Neural cell (in vitro differentiated cells): ENCODE data around the gene DAW1. TPM values are rescaled to one million over a fixed set of nuclear protein-coding genes. Genes with fewer than 3 reads are reported as not detected.

ENCODE experiments used
- H2AFZ ChIP-seq: fragments of 200-600, 300-800 bp; sonication (generic), shearing (Covaris generic); 2 replicates; pipeline ENCODE4 v1.6.0; 2014; ENCODE audit warnings: low read depth, mild to moderate bottlenecking, antibody characterized with exemption, low read length, moderate library complexity
- H3F3A ChIP-seq: fragments of 200-600 bp; shearing (Covaris generic); 2 replicates; pipeline ENCODE4 v1.6.1; 2016; ENCODE audit warnings: mild to moderate bottlenecking, moderate library complexity, mixed read lengths, antibody characterized with exemption, low read length; ENCODE audit not compliant: insufficient read depth, poor library complexity, severe bottlenecking
- H3K27ac ChIP-seq: fragments of 200-600, 300-800 bp; sonication (generic), shearing (Covaris generic); 2 replicates; pipeline ENCODE4 v1.5.1; 2014; ENCODE audit warnings: mild to moderate bottlenecking, low read length, moderate library complexity
- H3K27me3 ChIP-seq: fragments of 300-800, 200-600 bp; sonication (generic), shearing (Covaris generic); 2 replicates; pipeline ENCODE4 v1.6.0; 2014; ENCODE audit warnings: mild to moderate bottlenecking, low read depth, low read length, moderate library complexity; ENCODE audit not compliant: insufficient read depth
- H3K36me3 ChIP-seq: fragments of 300-800, 200-600 bp; sonication (generic), shearing (Covaris generic); 2 replicates; pipeline ENCODE4 v1.5.1; 2014; ENCODE audit warnings: mild to moderate bottlenecking, antibody characterized with exemption, low read length, moderate library complexity; ENCODE audit not compliant: insufficient read depth
- H3K4me2 ChIP-seq: fragments of 300-800, 200-600 bp; sonication (generic), shearing (Covaris generic); 2 replicates; pipeline ENCODE4 v1.6.0; 2014; ENCODE audit warnings: mild to moderate bottlenecking, low read length
- H3K4me3 ChIP-seq: fragments of 300-800, 200-600 bp; sonication (generic), shearing (Covaris generic); 2 replicates; pipeline ENCODE4 v1.5.1; 2014; ENCODE audit warnings: mild to moderate bottlenecking, low read length, moderate library complexity
- H3K79me2 ChIP-seq: fragments of 200-600 bp; shearing (Covaris generic); replicated peaks from 2 replicates; pipeline ENCODE4 v1.6.0; 2014; ENCODE audit warnings: mild to moderate bottlenecking, low read length, moderate library complexity; ENCODE audit not compliant: insufficient read depth
- H3K9ac ChIP-seq: fragments of 300-800, 200-600 bp; sonication (generic), shearing (Covaris generic); 2 replicates; pipeline ENCODE4 v1.6.1; 2016; ENCODE audit warnings: mild to moderate bottlenecking, low read length, mixed read lengths
- H3K9me2 ChIP-seq: fragments of 200-600 bp; shearing (Covaris generic); 2 replicates; pipeline ENCODE4 v1.6.1; 2016; ENCODE audit warnings: mild to moderate bottlenecking, low read length, mixed read lengths; ENCODE audit not compliant: insufficient read depth
- H3K9me3 ChIP-seq: fragments of 200-600, 300-800 bp; sonication (generic), shearing (Covaris generic); 2 replicates; pipeline ENCODE4 v1.6.1; 2016; ENCODE audit warnings: mild to moderate bottlenecking, mixed run types, low read length, moderate library complexity, mixed read lengths
- H4K20me1 ChIP-seq: fragments of 200-600 bp; shearing (Covaris generic); 2 replicates; pipeline ENCODE4 v1.6.1; 2016; ENCODE audit warnings: mild to moderate bottlenecking, mixed run types; ENCODE audit not compliant: insufficient read depth
- CTCF ChIP-seq: fragments of 450-650 bp; IDR thresholded peaks from 2 replicates; pipeline ENCODE4 v1.5.1; 2014; ENCODE audit warnings: antibody characterized with exemption, mild to moderate bottlenecking, moderate library complexity; ENCODE audit not compliant: poor library complexity, severe bottlenecking
- EP300 ChIP-seq: fragments of 450-650 bp; conservative IDR thresholded peaks from 2 replicates; pipeline ENCODE4 v1.6.1; 2014; ENCODE audit warnings: antibody characterized with exemption, mild to moderate bottlenecking, moderate library complexity; ENCODE audit not compliant: poor library complexity, severe bottlenecking
- EZH2 ChIP-seq: fragments of 200-600, 300-800 bp; shearing (Covaris generic), sonication (generic); IDR thresholded peaks from 2 replicates; pipeline ENCODE4 v1.6.1; 2014; ENCODE audit warnings: antibody characterized with exemption, low read length, borderline replicate concordance, mild to moderate bottlenecking; ENCODE audit not compliant: insufficient read depth, poor library complexity, severe bottlenecking
- MXI1 ChIP-seq: fragments of 450-650 bp; conservative IDR thresholded peaks from 2 replicates; pipeline ENCODE4 v1.6.1; 2014; ENCODE audit warnings: antibody characterized with exemption, mild to moderate bottlenecking; ENCODE audit not compliant: poor library complexity, severe bottlenecking
- POLR2AphosphoS5 ChIP-seq: IDR thresholded peaks from 2 replicates; pipeline ENCODE4 v1.6.1; 2012
- RAD21 ChIP-seq: fragments of 450-650 bp; conservative IDR thresholded peaks from 2 replicates; pipeline ENCODE4 v1.6.1; 2014; ENCODE audit warnings: antibody characterized with exemption, mild to moderate bottlenecking, moderate library complexity
- SMC3 ChIP-seq: fragments of 450-650 bp; conservative IDR thresholded peaks from 2 replicates; pipeline ENCODE4 v1.6.1; 2014; ENCODE audit warnings: antibody characterized with exemption, mild to moderate bottlenecking, moderate library complexity; ENCODE audit not compliant: poor library complexity
- TAF1 ChIP-seq: IDR thresholded peaks from 2 replicates; pipeline ENCODE4 v1.6.1; 2012; ENCODE audit warnings: low read depth
- polyA plus RNA-seq: library from polyadenylated mRNA; depleted of rRNA; stranded (reverse); fragments of >200 nt; gene quantifications from 2 replicates; pipeline ENCODE4 v1.2.3, GENCODE V29; 2014
- TF ChIP-seq, protein P1 (sequence below): IDR thresholded peaks from 2 replicates; pipeline ENCODE4 v1.6.1; 2012; ENCODE audit warnings: borderline replicate concordance

The DAW1 gene
- polyA plus RNA-seq, 1 donor from 2014 or later, result 1.5 TPM

DNA sequence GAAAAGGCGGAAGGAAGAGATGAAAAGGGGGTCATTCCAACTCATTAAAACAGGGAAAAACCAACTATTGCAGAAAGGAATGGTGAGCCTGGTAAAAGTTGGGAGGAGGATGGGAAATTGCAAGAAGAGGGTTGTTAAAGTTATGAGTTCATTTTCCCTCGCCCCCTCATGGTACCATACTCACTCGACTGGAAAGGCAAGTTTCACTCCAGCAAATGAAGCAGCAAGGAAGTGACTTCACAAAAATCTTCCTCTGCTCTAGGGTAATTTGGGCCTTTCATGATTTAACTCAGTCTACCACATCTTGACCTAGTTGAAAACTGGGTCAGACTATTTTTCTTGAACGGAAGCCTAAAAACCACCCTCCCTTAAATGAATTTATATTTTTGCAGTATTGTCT lies 22.8 kb upstream of the DAW1 start:
- H3K36me3 ChIP-seq, result no peaks in the 10 kb centered on the region
- no peaks in the 10 kb centered on the region for H3K27me3 ChIP-seq
- no peaks in the 10 kb centered on the region for H3F3A ChIP-seq
- no peaks in the 10 kb centered on the region for H4K20me1 ChIP-seq
- TF ChIP-seq POLR2AphosphoS5, result no peak
- H3K4me2 ChIP-seq, result no peak overlapping the region
- H2AFZ ChIP-seq, result no peak overlapping the region
- H3K4me3 ChIP-seq, result no peak overlapping the region
- H3K9me2 ChIP-seq, result no peaks in the 10 kb centered on the region
- H3K27ac ChIP-seq, result no peak overlapping the region
- no peaks in the 10 kb centered on the region for H3K79me2 ChIP-seq
- no peaks in the 10 kb centered on the region for H3K9me3 ChIP-seq
- H3K9ac ChIP-seq, result no peak overlapping the region

DNA sequence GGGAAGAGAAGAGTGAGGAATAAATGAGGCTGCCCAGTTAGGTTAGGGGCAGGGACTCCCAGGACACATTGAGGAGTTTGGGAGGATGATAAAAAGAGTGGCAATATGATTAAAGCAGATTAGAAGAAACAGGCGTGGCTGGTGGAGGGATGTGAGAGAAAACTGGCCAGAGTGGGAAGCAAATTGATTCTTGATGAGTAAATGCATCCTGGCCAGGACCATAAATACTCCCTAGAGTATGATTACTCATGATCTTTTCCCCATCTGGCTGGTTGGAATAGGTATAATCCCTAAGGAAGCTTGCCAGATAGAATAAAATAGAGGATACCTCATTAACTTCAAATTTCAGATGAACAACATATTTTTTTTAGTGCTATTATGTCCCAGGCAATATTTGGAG lies 21.5 kb upstream of the DAW1 start:
- TF ChIP-seq, protein P1, sequence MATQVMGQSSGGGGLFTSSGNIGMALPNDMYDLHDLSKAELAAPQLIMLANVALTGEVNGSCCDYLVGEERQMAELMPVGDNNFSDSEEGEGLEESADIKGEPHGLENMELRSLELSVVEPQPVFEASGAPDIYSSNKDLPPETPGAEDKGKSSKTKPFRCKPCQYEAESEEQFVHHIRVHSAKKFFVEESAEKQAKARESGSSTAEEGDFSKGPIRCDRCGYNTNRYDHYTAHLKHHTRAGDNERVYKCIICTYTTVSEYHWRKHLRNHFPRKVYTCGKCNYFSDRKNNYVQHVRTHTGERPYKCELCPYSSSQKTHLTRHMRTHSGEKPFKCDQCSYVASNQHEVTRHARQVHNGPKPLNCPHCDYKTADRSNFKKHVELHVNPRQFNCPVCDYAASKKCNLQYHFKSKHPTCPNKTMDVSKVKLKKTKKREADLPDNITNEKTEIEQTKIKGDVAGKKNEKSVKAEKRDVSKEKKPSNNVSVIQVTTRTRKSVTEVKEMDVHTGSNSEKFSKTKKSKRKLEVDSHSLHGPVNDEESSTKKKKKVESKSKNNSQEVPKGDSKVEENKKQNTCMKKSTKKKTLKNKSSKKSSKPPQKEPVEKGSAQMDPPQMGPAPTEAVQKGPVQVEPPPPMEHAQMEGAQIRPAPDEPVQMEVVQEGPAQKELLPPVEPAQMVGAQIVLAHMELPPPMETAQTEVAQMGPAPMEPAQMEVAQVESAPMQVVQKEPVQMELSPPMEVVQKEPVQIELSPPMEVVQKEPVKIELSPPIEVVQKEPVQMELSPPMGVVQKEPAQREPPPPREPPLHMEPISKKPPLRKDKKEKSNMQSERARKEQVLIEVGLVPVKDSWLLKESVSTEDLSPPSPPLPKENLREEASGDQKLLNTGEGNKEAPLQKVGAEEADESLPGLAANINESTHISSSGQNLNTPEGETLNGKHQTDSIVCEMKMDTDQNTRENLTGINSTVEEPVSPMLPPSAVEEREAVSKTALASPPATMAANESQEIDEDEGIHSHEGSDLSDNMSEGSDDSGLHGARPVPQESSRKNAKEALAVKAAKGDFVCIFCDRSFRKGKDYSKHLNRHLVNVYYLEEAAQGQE, result no peak
- no peak for TF ChIP-seq RAD21
- TF ChIP-seq EP300, result no peak
- no peak for TF ChIP-seq TAF1
- TF ChIP-seq SMC3, result no peak
- TF ChIP-seq EZH2, result no peak
- no peak for TF ChIP-seq POLR2AphosphoS5
- TF ChIP-seq MXI1, result no peak
- TF ChIP-seq CTCF, result no peak
- H3K79me2 ChIP-seq, result no peaks in the 10 kb centered on the region

GRCh38 chr2:227853204-227853629 lies 18.2 kb upstream of the DAW1 start:
- H3K36me3 ChIP-seq, result no peaks in the 10 kb centered on the region
- H3K9ac ChIP-seq, result no peak overlapping the region

More for the DNA sequence above, 21.5 kb upstream of the DAW1 start:
- Histone ChIP-seq H3K27me3 (no peaks in the 10 kb centered on the region), H3K36me3 (no peaks in the 10 kb centered on the region), H3K4me3 (no peak overlapping the region), H4K20me1 (no peaks in the 10 kb centered on the region), H3K9ac (no peak overlapping the region), H3F3A (no peaks in the 10 kb centered on the region), H2AFZ (no peak overlapping the region), H3K27ac (no peak overlapping the region), H3K9me3 (no peaks in the 10 kb centered on the region), H3K9me2 (no peaks in the 10 kb centered on the region), H3K4me2 (no peak overlapping the region)

More at GRCh38 chr2:227853204-227853629, 18.2 kb upstream of the DAW1 start:
- Histone ChIP-seq H3K27me3 (no peaks in the 10 kb centered on the region), H3K79me2 (no peaks in the 10 kb centered on the region), H3K9me2 (no peaks in the 10 kb centered on the region), H2AFZ (no peak overlapping the region), H4K20me1 (no peaks in the 10 kb centered on the region), H3K9me3 (no peaks in the 10 kb centered on the region), H3K4me3 (no peak overlapping the region), H3K4me2 (no peak overlapping the region), H3K27ac (no peak overlapping the region), H3F3A (no peaks in the 10 kb centered on the region)
- TF ChIP-seq EP300, result no peak
- TF ChIP-seq, protein P1, result no peak
- no peak for TF ChIP-seq RAD21
- TF ChIP-seq CTCF, result no peak
- TF ChIP-seq POLR2AphosphoS5, result no peak
- no peak for TF ChIP-seq EZH2
- TF ChIP-seq TAF1, result no peak
- TF ChIP-seq SMC3, result no peak
- no peak for TF ChIP-seq MXI1
